C4-2B (cell line): Measurements from ENCODE around the gene RPTOR.
"Not testable (repeated sequence)": the region's sequence is repeated elsewhere in the genome, so short reads cannot be mapped to it uniquely, and the experiment has no call there.

Experiments used
- H3K27ac ChIP-seq: fragments of 450-650 bp; 2 replicates; pipeline ENCODE4 v1.5.1; 2017
- ZFX ChIP-seq: fragments of 450-650 bp; IDR thresholded peaks from 2 replicates; pipeline ENCODE4 v1.6.1; 2017
- TF ChIP-seq, protein P1 (sequence below): fragments of 450-650 bp; conservative IDR thresholded peaks from 2 replicates; pipeline ENCODE4 v1.5.1; 2017; ENCODE audit warnings: mild to moderate bottlenecking

RPTOR gene

DNA sequence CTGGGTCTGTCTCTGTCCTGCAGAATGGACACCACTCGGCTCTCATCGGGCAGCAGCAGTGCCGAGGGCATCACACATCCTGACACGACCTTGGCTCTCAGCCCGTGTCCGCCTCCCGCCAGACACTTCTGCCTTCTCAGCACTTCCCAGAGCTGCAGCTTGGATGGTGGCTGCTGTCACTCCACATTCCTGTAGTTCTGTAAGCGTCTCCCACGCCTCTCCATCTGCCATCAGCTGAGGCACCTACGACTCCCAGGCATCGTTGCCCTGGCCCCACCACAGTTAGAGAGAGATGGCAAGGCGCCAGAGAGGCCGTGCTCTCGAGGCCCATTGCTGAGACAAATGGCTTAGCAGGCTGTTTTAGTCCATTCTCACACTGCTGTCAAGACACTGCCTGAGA is 251.1 kb downstream of the RPTOR start:
- TF ChIP-seq, protein P1, sequence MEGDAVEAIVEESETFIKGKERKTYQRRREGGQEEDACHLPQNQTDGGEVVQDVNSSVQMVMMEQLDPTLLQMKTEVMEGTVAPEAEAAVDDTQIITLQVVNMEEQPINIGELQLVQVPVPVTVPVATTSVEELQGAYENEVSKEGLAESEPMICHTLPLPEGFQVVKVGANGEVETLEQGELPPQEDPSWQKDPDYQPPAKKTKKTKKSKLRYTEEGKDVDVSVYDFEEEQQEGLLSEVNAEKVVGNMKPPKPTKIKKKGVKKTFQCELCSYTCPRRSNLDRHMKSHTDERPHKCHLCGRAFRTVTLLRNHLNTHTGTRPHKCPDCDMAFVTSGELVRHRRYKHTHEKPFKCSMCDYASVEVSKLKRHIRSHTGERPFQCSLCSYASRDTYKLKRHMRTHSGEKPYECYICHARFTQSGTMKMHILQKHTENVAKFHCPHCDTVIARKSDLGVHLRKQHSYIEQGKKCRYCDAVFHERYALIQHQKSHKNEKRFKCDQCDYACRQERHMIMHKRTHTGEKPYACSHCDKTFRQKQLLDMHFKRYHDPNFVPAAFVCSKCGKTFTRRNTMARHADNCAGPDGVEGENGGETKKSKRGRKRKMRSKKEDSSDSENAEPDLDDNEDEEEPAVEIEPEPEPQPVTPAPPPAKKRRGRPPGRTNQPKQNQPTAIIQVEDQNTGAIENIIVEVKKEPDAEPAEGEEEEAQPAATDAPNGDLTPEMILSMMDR = no peak
- no peak for TF ChIP-seq ZFX
- no peak overlapping the region for H3K27ac ChIP-seq

DNA sequence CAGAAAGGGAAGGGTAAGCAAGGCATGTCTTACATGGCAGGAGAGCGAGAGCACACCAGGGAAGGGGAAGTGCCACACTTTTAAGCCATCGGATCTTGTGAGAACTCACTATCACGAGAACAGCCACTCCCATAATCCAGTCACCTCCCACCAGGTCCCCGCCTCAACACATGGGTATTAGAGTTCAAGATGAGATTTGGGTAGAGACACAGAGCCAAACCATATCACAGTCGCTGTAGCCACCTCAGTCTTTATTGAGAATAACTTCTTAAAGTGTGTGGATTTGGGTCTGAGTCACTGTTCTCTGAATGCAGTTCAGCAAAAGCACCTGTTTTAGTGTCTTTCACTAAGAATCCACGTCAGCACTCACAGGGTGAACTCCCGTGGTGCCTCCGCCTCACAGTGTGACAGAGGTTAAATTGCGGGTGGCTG is 251.8 kb downstream of the RPTOR start:
- no peak overlapping the region for H3K27ac ChIP-seq

DNA sequence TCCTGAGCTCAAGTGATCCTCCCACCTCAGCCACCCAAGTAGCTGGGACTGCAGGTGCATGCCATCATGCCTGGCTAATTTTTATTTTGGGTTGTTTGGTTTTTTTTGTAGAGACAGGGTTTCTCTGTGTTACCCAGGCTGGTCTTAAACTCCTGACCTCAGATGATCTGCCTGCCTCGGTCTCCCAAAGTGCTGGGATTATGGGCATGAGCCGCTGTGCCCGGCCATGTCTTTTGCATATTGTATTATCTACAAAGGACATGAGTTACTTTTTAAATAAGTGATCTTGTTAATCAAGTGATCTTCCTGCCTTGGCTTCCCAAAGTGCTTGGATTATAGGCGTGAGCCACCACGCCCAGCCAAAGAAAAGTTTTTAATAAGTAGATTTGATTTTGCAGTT is 252.6 kb downstream of the RPTOR start:
- not testable (repeated sequence) for H3K27ac ChIP-seq

More for the DNA sequence above, 251.8 kb downstream of the RPTOR start:
- TF ChIP-seq, protein P1 = no peak
- TF ChIP-seq ZFX = no peak

DNA sequence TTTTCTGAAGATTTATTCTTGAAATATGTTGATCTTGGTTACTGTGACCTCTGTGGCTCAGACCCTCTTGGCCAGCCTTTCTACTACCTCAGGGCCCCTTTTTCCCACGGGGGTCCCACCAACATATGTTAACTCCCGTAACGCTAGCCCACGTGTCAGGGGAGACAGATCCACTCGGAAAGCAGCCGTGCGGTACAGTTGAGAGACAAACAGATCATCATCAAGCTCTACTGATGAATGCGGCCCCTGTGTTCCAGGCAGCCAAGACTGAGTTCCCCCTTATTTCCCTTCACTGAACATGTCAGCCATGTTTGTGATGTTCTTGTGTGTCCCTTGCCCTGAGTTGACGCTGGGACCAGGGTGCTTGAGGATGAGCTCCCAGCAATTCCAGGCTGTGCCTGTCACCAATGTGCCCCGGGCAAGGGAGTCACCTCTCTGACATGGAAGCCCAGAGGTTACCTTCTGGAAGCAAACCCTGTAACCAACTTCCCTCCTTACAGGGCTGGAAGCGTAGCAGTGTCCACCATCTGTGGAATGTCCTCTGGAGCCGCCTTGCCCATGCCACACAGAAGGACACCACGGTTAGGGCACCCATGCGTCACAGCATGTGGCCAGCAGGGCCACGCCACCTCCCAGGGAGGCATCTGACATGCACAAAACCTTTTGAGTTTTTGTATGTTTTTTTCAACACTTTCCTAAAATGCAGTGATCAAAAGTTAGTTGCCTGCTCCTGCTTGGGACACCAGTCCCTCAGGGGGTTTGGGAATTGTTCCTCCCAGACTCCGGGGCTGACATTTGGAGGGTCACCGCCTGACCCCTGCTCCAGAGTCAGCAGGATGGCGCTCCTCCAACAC is 253.3 kb downstream of the RPTOR start:
- TF ChIP-seq ZFX = no peak
- TF ChIP-seq, protein P1 = no peak
- no peak overlapping the region for H3K27ac ChIP-seq

DNA sequence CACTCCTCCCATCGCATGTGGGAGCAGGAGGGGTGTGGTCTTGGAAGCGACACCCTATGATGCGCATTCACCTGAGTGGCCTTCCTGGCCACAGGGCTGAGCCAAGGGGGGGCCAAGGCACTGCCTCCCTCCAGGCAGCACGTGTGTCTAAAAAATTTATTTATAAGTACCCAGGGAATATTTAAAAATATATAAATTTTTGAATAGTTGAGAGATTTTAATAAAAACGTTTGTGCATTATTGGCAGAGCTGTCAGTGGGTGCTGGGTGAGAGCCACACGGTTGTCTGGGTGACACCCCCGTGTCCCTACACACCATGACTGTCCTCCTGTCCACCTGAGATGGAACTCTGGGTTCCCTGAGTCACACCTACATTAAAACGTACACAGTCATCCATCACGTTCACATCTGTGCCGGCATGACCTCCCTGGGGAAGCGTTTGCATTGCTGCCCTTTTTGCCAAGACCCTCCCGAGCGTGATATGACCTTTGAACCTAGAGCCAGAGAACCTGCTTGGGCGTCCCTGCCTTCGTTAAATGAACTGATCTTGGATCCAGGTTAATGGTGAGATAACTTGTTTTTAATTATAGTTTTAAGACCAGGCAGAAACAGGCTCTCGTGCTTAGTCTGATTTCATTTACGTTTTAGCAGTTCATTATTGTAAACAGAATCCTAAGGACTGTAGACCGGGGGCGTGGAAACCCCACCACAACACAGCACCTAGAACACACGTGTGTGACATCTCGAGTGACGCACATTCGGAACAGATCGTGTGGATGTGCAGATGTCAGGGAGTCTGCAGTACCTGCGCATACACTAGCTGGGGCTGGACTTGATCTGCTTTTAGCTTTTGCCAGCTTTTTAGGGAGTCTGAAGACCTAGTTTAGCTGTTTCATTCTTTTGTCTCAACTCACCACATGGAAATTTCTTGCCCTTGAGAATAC is 254.2 kb downstream of the RPTOR start:
- TF ChIP-seq, protein P1 = no peak
- no peak for TF ChIP-seq ZFX
- no peak overlapping the region for H3K27ac ChIP-seq

DNA sequence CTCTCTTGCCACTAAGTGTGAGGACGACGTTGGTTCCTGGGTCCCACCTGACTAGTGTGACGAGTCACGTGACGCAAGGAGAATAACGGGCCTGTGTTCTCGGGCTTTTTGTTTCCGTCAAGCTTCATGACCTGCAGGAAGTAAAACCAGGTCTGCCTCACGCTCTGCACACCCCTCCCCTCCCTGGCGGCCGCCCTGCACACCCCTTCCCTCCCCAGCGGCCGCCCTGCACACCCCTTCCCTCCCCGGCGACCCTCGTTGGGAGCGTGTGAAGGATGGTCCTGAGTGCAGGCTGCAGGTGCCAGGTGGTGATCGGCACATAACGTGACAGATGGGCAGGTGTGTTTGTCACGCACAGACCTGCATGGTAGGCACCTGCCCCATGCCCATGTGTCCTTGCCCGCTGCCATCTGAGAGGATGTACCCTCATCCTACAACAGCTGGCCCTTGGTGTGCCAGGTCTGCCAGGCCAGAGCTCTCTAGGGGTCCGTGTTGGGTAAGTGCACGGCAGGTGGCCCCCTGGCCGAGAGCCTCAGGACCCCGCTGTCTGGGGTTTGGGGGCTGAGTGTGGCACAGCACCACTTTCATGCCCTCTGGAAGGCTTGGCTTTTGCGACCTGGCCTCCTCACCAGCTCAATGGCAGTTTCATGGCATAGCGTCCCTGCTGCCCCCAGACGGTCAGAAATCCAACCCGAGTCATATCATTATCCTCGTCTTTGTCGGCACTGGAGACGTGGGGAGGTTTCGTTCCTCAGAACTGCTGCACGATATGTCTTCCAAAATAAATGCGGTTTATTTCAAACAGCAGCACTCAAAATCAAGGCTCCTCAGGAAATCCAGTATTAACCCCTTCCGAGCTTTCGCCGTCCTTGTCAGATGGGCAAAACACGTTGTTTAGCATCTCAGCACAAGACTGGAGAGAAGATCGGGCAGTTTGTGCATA is 255.2 kb downstream of the RPTOR start:
- TF ChIP-seq, protein P1 = no peak
- no peak for TF ChIP-seq ZFX
- no peak overlapping the region for H3K27ac ChIP-seq
